Endodermal cell (in vitro differentiated cells): ENCODE data around the gene MYO5B. TPM values are rescaled to one million over a fixed set of nuclear protein-coding genes. Genes with fewer than 3 reads are reported as not detected.

Experiments
- DNase-seq: peaks from one replicate; pipeline ENCODE4 v3.0.0-alpha.2; 2017
- H3K27ac ChIP-seq: 2 replicates; pipeline ENCODE4 v1.5.1; 2013; ENCODE audit warnings: mild to moderate bottlenecking, low read depth, low read length, moderate library complexity
- H3K27me3 ChIP-seq: 2 replicates; pipeline ENCODE4 v1.6.1; 2013; ENCODE audit warnings: mild to moderate bottlenecking, low read length, moderate library complexity; ENCODE audit not compliant: insufficient read depth, control insufficient read depth, poor library complexity, severe bottlenecking
- H3K36me3 ChIP-seq: 2 replicates; pipeline ENCODE4 v1.7.0; 2013; ENCODE audit warnings: mild to moderate bottlenecking, low read length, moderate library complexity; ENCODE audit not compliant: control insufficient read depth, insufficient read depth
- H3K4me1 ChIP-seq: one replicate; pipeline ENCODE4 v1.7.0; 2013; ENCODE audit warnings: low read length; ENCODE audit not compliant: control insufficient read depth, insufficient read depth
- H3K4me3 ChIP-seq: 2 replicates; pipeline ENCODE4 v1.5.1; 2013; ENCODE audit warnings: mild to moderate bottlenecking, low read length, moderate library complexity
- H3K9ac ChIP-seq: 2 replicates; pipeline ENCODE4 v1.6.1; 2013; ENCODE audit warnings: mild to moderate bottlenecking, low read length, moderate library complexity; ENCODE audit not compliant: poor library complexity, severe bottlenecking; ENCODE audit errors: extremely low read depth
- H3K9me3 ChIP-seq: 2 replicates; pipeline ENCODE4 v1.6.1; 2013; ENCODE audit warnings: mild to moderate bottlenecking, low read length, moderate library complexity; ENCODE audit not compliant: control insufficient read depth
- H3K27ac Mint-ChIP-seq: 2 replicates; pipeline ENCODE4 v1.8.0; 2020; ENCODE audit warnings: mixed read lengths
- H3K27me3 Mint-ChIP-seq: 2 replicates; pipeline ENCODE4 v1.8.0; 2021; ENCODE audit warnings: mild to moderate bottlenecking, mixed read lengths; ENCODE audit not compliant: insufficient read depth
- H3K36me3 Mint-ChIP-seq: 2 replicates; pipeline ENCODE4 v1.8.0; 2020; ENCODE audit warnings: low read depth, mixed read lengths
- H3K4me1 Mint-ChIP-seq: 2 replicates; pipeline ENCODE4 v1.8.0; 2020; ENCODE audit warnings: mixed read lengths
- H3K4me3 Mint-ChIP-seq: 2 replicates; pipeline ENCODE4 v1.8.0; 2020; ENCODE audit warnings: mild to moderate bottlenecking, moderate library complexity, mixed read lengths
- H3K9me3 Mint-ChIP-seq: 2 replicates; pipeline ENCODE4 v1.8.0; 2020; ENCODE audit warnings: mild to moderate bottlenecking, mixed read lengths
- CTCF ChIP-seq: fragments of 200-600 bp; sonication (generic); conservative IDR thresholded peaks from 2 replicates; pipeline ENCODE4 v1.5.0; 2021; ENCODE audit warnings: antibody characterized with exemption, mild to moderate bottlenecking
- WGBS, 2 experiments: methylation state at CpG; one replicate each; pipeline versions ENCODE4 v1.1.5 to v1.1.7; 2013; ENCODE audit warnings: missing lambda C conversion rate in 2 of 2, mixed read lengths in 1 of 2; ENCODE audit not compliant: insufficient coverage in 1 of 2, insufficient read length in 1 of 2; 5-methylcytosine and 5-hydroxymethylcytosine counted together
- total RNA-seq, 2 donors: library from RNA; stranded (reverse); fragmentation: NEBNext Ultra II Directional in 1 of 2; extraction: Animal tissue kit (Norgen Biotek cat#: 25700) in 1 of 2; gene quantifications; 2 replicates in 1 of 2; 3 replicates in 1 of 2; pipeline ENCODE4 v1.2.1, GENCODE V29; 2021

The MYO5B gene
- total RNA-seq, 2 donors from 2014 or later: 12.2 to 16.8 TPM

DNA sequence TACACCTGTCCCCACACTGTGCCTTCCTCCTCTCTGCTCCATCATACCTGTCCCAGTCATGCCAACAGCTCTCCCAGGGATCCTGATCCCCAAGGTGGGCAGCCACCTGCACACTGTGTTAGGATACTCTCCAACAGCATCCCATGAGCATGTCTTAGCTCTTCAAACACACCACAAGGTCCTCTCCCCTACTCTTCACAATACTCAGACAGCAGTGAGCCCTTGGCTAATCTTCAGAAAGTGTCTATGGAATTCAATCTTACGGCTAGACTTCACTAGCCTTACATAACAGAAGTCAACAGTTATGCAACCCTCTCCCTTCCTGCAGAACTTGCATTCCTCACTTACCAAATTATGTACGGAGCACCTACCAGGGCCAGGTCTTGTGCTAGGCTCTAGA lies 79.9 kb downstream of the MYO5B start:
- Histone ChIP-seq H3K4me3 (no peak overlapping the region), H3K27me3 (peaks cover 14% of the 10 kb centered on the region), H3K9ac (no peak overlapping the region), H3K36me3 (no peaks in the 10 kb centered on the region), H3K4me1 (peaks cover 11% of the 10 kb centered on the region), H3K27ac (no peak overlapping the region), H3K9me3 (no peaks in the 10 kb centered on the region)
- H3K9me3 Mint-ChIP-seq: no peaks in the 10 kb centered on the region
- WGBS, 2 experiments: 87% methylated on average over 2 of the region's 2 CpGs; no CpG with 5 or more reads in 1 of the 2 experiments
- H3K4me3 Mint-ChIP-seq: no peak overlapping the region
- no peak for DNase-seq
- no peaks in the 10 kb centered on the region for H3K36me3 Mint-ChIP-seq
- no peak for TF ChIP-seq CTCF
- H3K27ac Mint-ChIP-seq: no peak overlapping the region
- peaks cover 31% of the 10 kb centered on the region for H3K4me1 Mint-ChIP-seq
- peaks cover 7% of the 10 kb centered on the region for H3K27me3 Mint-ChIP-seq

DNA sequence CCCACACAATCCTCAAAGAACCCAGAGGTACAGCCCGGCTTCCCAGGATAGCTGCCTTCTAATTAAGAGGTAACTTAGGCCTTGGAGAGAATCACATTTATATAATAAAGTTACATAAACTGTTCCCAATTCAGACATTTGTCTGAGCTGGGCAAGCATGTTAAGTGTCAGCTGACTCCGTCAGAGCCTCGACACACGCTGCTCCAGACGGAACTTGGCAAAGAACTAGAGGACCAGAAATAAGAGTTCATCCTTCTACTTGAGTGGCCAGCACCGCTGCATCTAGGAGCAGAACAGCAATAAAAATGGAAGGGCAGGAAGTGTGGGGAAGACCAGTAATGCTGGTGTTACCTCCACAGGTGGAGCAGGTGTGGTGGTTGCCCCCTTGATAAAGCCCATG lies 80.5 kb downstream of the MYO5B start:
- Mint-ChIP-seq H3K4me1 (peaks cover 36% of the 10 kb centered on the region), H3K27me3 (peaks cover 7% of the 10 kb centered on the region), H3K36me3 (no peaks in the 10 kb centered on the region), H3K9me3 (no peaks in the 10 kb centered on the region), H3K4me3 (no peak overlapping the region), H3K27ac (no peak overlapping the region)
- H3K4me1 ChIP-seq: peaks cover 11% of the 10 kb centered on the region
- WGBS, 2 experiments: 90 to 100% methylated on average over 5 to 6 of the region's 6 CpGs
- TF ChIP-seq CTCF: no peak
- H3K27ac ChIP-seq: no peak overlapping the region
- no peaks in the 10 kb centered on the region for H3K9me3 ChIP-seq
- peaks cover 14% of the 10 kb centered on the region for H3K27me3 ChIP-seq
- H3K4me3 ChIP-seq: no peak overlapping the region
- no peaks in the 10 kb centered on the region for H3K36me3 ChIP-seq
- H3K9ac ChIP-seq: no peak overlapping the region
- no peak for DNase-seq

- Histone ChIP-seq H3K4me1 (peaks cover 11% of the 10 kb centered on the region), H3K4me3 (no peak overlapping the region), H3K27me3 (peaks cover 14% of the 10 kb centered on the region), H3K9ac (no peak overlapping the region), H3K27ac (no peak overlapping the region), H3K9me3 (no peaks in the 10 kb centered on the region), H3K36me3 (no peaks in the 10 kb centered on the region)
- Mint-ChIP-seq H3K4me3 (no peak overlapping the region), H3K36me3 (no peaks in the 10 kb centered on the region), H3K4me1 (peaks cover 36% of the 10 kb centered on the region), H3K27me3 (peaks cover 7% of the 10 kb centered on the region), H3K27ac (no peak overlapping the region), H3K9me3 (no peaks in the 10 kb centered on the region)
- 86 to 87% methylated on average over 2 of the region's 2 CpGs for WGBS, 2 experiments
- no peak for TF ChIP-seq CTCF
- no peak for DNase-seq
Measured at GRCh38 chr18:50113726-50114125, 81.2 kb downstream of the MYO5B start.
